ENCODE data around the gene URAD.

Gene URAD

GRCh38 chr13:27997904-27998522 is 9.5 kb upstream of the URAD start:
- H3K4me3 ChIP-seq (ENCODE audit: low read depth, low read length) = no peak overlapping the region
- peak; percentile 62 for DNase-seq (ENCODE audit: low read depth)
- TF ChIP-seq CTCF (conservative IDR thresholded peaks at IDR 0.05; ENCODE audit: low read depth, low read length) = peak; percentile 75

- H3K4me3 ChIP-seq (ENCODE audit: low read depth, low read length) = no peak overlapping the region
- DNase-seq (ENCODE audit: low read depth) = no peak
- no peak for TF ChIP-seq CTCF (conservative IDR thresholded peaks at IDR 0.05; ENCODE audit: low read depth, low read length)
These were observed 3.4 kb upstream of the URAD start for GRCh38 chr13:27991881-27992280.

DNA sequence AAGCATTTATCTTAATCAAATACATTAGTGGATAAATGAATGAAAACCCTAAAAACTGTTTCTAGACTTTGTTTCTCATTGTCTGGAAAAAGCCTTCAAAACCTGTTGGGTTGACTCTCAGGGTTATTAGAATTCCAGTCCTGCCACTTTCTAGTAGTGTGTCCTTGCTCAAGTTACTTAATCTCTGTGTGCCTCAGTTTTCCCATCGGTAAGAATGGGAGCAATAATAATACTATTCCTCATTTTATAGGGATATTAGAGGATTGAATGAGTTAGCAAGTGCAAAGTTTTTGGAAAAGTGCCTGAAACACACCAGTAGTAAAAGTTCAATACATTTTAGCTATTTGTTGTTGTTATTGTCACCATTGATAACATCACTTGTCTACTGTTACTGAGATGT is 2.9 kb downstream of the URAD start:
- no peak for TF ChIP-seq CTCF (conservative IDR thresholded peaks at IDR 0.05; ENCODE audit: low read depth, low read length)
- DNase-seq (ENCODE audit: low read depth) = no peak
- H3K4me3 ChIP-seq (ENCODE audit: low read depth, low read length) = no peak overlapping the region

- no peak for TF ChIP-seq CTCF (conservative IDR thresholded peaks at IDR 0.05; ENCODE audit: low read depth, low read length)
- no peak overlapping the region for H3K4me3 ChIP-seq (ENCODE audit: low read depth, low read length)
- DNase-seq (ENCODE audit: low read depth) = no peak
These were observed 6.1 kb downstream of the URAD start for GRCh38 chr13:27982361-27982760.

DNA sequence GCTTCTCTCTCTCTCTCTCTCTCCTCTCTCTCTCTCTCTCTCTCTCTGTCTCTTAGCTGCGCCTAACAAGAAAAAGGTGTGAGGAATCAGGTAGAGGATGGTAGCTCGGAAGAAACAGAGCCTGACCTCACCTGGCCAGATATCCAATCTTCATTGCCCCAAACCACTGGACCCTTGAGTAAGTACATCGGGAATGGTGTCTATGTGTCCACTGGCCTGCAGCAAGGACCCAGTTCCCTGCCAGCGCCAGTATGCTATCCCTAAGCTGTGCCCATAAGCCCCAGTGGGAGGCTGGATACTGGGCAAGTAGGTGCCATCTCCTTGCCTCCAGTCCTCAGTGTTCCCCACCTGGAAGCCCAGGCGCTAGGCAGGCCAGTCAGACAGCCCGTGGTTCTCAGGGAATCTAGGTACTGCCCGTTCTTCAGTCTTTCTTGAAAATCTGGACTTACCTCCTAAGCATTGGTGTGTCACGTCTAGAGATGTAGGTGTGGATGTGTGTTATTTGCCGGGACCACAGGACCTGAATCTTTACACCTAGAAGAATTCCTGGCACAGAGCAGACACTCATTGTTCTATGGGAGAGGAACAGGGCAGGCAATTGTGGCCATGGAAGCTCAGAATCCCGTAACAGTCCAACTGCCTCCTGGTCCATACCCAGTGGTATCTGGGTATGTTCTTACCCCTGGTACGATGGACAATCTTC is 7.3 kb downstream of the URAD start:
- no peak for TF ChIP-seq CTCF (conservative IDR thresholded peaks at IDR 0.05; ENCODE audit: low read depth, low read length)
- DNase-seq (ENCODE audit: low read depth) = no peak
- H3K4me3 ChIP-seq (ENCODE audit: low read depth, low read length) = no peak overlapping the region

DNA sequence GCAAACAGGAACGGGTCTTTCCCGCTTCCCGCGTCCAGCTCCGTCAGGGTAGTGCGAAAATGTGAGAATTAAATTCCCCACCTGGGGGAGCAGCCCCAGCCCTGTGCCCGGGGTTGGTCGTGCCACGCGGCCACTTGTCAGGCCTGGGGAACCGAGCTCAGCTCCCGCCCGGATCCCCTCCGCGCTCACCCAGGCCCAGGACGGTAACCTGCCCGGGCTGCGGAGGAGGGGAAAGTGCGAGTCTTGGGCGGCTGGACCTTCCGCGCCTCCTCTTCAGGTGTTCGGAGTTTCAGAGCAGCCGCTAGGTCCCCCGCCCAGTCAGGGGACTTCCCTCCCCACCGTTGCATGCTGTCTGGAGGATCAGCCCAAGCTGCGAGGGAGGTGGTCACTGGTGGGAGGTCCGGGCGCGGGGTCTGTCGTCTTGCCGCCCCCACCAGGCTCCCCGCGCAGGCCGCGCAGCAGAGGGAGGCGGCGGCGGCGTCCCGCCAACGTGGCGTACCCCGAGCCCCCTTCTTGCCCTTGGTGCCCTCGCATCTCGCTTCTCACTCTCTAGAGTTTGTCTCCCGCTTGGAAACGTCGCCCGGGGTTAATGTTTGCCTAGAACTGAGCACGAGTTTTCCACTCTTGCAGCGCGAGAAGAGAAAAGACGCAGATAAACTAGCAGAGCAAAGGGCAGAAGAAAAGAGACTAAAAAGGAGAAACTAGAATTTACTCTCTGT is 8.1 kb downstream of the URAD start:
- H3K4me3 ChIP-seq (ENCODE audit: low read depth, low read length) = no peak overlapping the region
- TF ChIP-seq CTCF (conservative IDR thresholded peaks at IDR 0.05; ENCODE audit: low read depth, low read length) = no peak
- no peak for DNase-seq (ENCODE audit: low read depth)
